PC-3 (cell line): Measurements from ENCODE around the gene HDAC9. TPM values are rescaled to one million over a fixed set of nuclear protein-coding genes. Genes with fewer than 3 reads are reported as not detected.

ENCODE experiments used
- ATAC-seq: fragments of 200-7000 bp; cut with Tn5 transposase; 2 replicates; pipeline ENCODE4 v1.9.1; 2020; ENCODE audit warnings: mild to moderate bottlenecking, moderate library complexity
- BruUV-seq: library from RNA; stranded (reverse); fragments of 400-500 nt; replicated peaks from 2 replicates; lab custom pipeline; 2021; lab: Mats Ljungman, UMichigan
- CTCF ChIA-PET: fragments of 300-600 bp; sonication (Branson Sonifier 250); formaldehyde crosslinking; loops from one replicate; lab custom pipeline; 2022; ENCODE audit warnings: antibody characterized with exemption; lab: Charles Lee
- POLR2A ChIA-PET: fragments of 300-600 bp; sonication (Branson Sonifier 250); formaldehyde crosslinking; loops from one replicate; lab custom pipeline; 2022; ENCODE audit warnings: antibody characterized with exemption; ENCODE audit not compliant: unreplicated experiment; lab: Charles Lee
- DNase-seq: peaks from one replicate; pipeline ENCODE4 v3.0.0-alpha.2; 2015
- H2AFZ ChIP-seq: fragments of 300-600 bp; sonication (generic); 2 replicates; pipeline ENCODE4 v1.6.0; 2016; ENCODE audit warnings: antibody characterized with exemption, low read length
- H3F3A ChIP-seq: fragments of 300-600 bp; sonication (generic); one replicate; pipeline ENCODE4 v1.6.0; 2017; ENCODE audit warnings: antibody characterized with exemption, low read length, control low read depth, mild to moderate bottlenecking; ENCODE audit not compliant: unreplicated experiment
- H3K27ac ChIP-seq: fragments of 300-600 bp; sonication (generic); 2 replicates; pipeline ENCODE4 v1.5.1; 2016; ENCODE audit warnings: mild to moderate bottlenecking, low read length
- H3K27me3 ChIP-seq: fragments of 300-600 bp; sonication (generic); 2 replicates; pipeline ENCODE4 v1.6.1; 2016; ENCODE audit warnings: low read length, mixed read lengths
- H3K36me3 ChIP-seq: fragments of 300-600 bp; sonication (generic); 2 replicates; pipeline ENCODE4 v1.6.1; 2016; ENCODE audit warnings: low read depth, mixed run types, low read length, mixed read lengths
- H3K4me1 ChIP-seq: fragments of 300-600 bp; sonication (generic); 2 replicates; pipeline ENCODE4 v1.5.1; 2016; ENCODE audit warnings: low read length; ENCODE audit not compliant: insufficient read depth
- H3K4me2 ChIP-seq: fragments of 300-600 bp; sonication (generic); 2 replicates; pipeline ENCODE4 v1.6.0; 2016; ENCODE audit warnings: low read length
- H3K4me3 ChIP-seq: fragments of 300-600 bp; sonication (generic); 2 replicates; pipeline ENCODE4 v1.5.1; 2016; ENCODE audit warnings: mild to moderate bottlenecking, low read length, mixed read lengths
- H3K79me2 ChIP-seq: fragments of 300-600 bp; sonication (generic); 2 replicates; pipeline ENCODE4 v1.6.1; 2017; ENCODE audit warnings: low read length, mixed read lengths
- H3K9ac ChIP-seq: fragments of 300-600 bp; sonication (generic); 2 replicates; pipeline ENCODE4 v1.6.0; 2016; ENCODE audit warnings: mild to moderate bottlenecking, low read length
- H3K9me2 ChIP-seq: fragments of 300-600 bp; sonication (generic); replicated peaks from 2 replicates; pipeline ENCODE4 v1.6.1; 2016; ENCODE audit warnings: mixed run types, low read length, mixed read lengths
- H3K9me3 ChIP-seq: fragments of 300-600 bp; sonication (generic); 2 replicates; pipeline ENCODE4 v1.6.1; 2016; ENCODE audit warnings: low read length, mixed read lengths
- H4K20me1 ChIP-seq: fragments of 300-600 bp; sonication (generic); 2 replicates; pipeline ENCODE4 v1.6.1; 2016; ENCODE audit warnings: low read length, mixed read lengths
- CTCF ChIP-seq: fragments of 300-600 bp; sonication (generic); conservative IDR thresholded peaks from 2 replicates; pipeline ENCODE4 v1.5.1; 2017; ENCODE audit warnings: antibody characterized with exemption, low read depth, mild to moderate bottlenecking, low read length
- EZH2 ChIP-seq: fragments of 300-600 bp; sonication (generic); IDR thresholded peaks from one replicate; pipeline ENCODE4 v1.6.1; 2017; ENCODE audit warnings: antibody characterized with exemption, mild to moderate bottlenecking, low read length; ENCODE audit not compliant: unreplicated experiment
- EZH2phosphoT487 ChIP-seq: fragments of 300-600 bp; sonication (generic); IDR thresholded peaks from 2 replicates; pipeline ENCODE4 v1.6.1; 2018; ENCODE audit warnings: mild to moderate bottlenecking, antibody characterized with exemption, low read length, borderline replicate concordance
- intact Hi-C: fragments of 100-400 bp; cut with micrococcal nuclease; formaldehyde crosslinking; loops from 2 replicates; pipeline ENCODE4 v1.9.0; 2023
- total RNA-seq: library from RNA; depleted of rRNA; stranded (reverse); fragments of >200 nt; gene quantifications from 2 replicates; pipeline ENCODE4 v1.2.3, GENCODE V29; 2014

Gene HDAC9
- total RNA-seq, 1 experiment from 2014 or later = 7.8 TPM

- intact Hi-C loops = no loop called here
- no peak overlapping the region for H3K4me3 ChIP-seq
- H3K4me1 ChIP-seq = no peaks in the 10 kb centered on the region
- H3F3A ChIP-seq = no peaks in the 10 kb centered on the region
- H3K27me3 ChIP-seq = no peaks in the 10 kb centered on the region
- no peaks in the 10 kb centered on the region for H3K79me2 ChIP-seq
- DNase-seq (no peak), ATAC-seq (no peak)
- no peak overlapping the region for H3K9ac ChIP-seq
- CTCF ChIA-PET = no interaction called here
- POLR2A ChIA-PET = no interaction called here
- BruUV-seq = no TSS peak
- H4K20me1 ChIP-seq = no peaks in the 10 kb centered on the region
- TF ChIP-seq EZH2 (no peak), EZH2phosphoT487 (no peak), CTCF (no peak)
- H3K9me3 ChIP-seq = no peaks in the 10 kb centered on the region
- H3K9me2 ChIP-seq = no peaks in the 10 kb centered on the region
- H2AFZ ChIP-seq = no peak overlapping the region
- H3K4me2 ChIP-seq = no peak overlapping the region
- H3K36me3 ChIP-seq = no peaks in the 10 kb centered on the region
- H3K27ac ChIP-seq = no peak overlapping the region
These were observed 417.6 kb downstream of the HDAC9 start for GRCh38 chr7:18913106-18913505.

- Histone ChIP-seq H4K20me1 (no peaks in the 10 kb centered on the region), H3K4me2 (no peak overlapping the region), H3K27ac (no peak overlapping the region), H3K9ac (no peak overlapping the region), H2AFZ (no peak overlapping the region), H3K9me2 (no peaks in the 10 kb centered on the region), H3K9me3 (no peaks in the 10 kb centered on the region), H3K36me3 (no peaks in the 10 kb centered on the region), H3K79me2 (no peaks in the 10 kb centered on the region), H3K4me1 (no peaks in the 10 kb centered on the region), H3K4me3 (no peak overlapping the region), H3F3A (no peaks in the 10 kb centered on the region), H3K27me3 (no peaks in the 10 kb centered on the region)
- ChIA-PET CTCF (no interaction called here), POLR2A (no interaction called here)
- no peak for TF ChIP-seq EZH2
- TF ChIP-seq EZH2phosphoT487 = no peak
- TF ChIP-seq CTCF = no peak
- intact Hi-C loops = no loop called here
- ATAC-seq (no peak), DNase-seq (no peak)
- BruUV-seq = no TSS peak
These were observed 421.3 kb downstream of the HDAC9 start for GRCh38 chr7:18916826-18917225.

GRCh38 chr7:18927134-18927533 lies 431.6 kb downstream of the HDAC9 start:
- no peaks in the 10 kb centered on the region for H3F3A ChIP-seq
- intact Hi-C loops = no loop called here
- no peaks in the 10 kb centered on the region for H3K9me2 ChIP-seq
- no peak overlapping the region for H3K4me3 ChIP-seq
- BruUV-seq = no TSS peak
- no peak for DNase-seq
- no peaks in the 10 kb centered on the region for H3K79me2 ChIP-seq
- ATAC-seq = no peak
- POLR2A ChIA-PET = no interaction called here
- H3K36me3 ChIP-seq = no peaks in the 10 kb centered on the region
- H3K4me2 ChIP-seq = no peak overlapping the region
- no peak overlapping the region for H3K9ac ChIP-seq
- no peaks in the 10 kb centered on the region for H3K9me3 ChIP-seq
- TF ChIP-seq EZH2 = no peak
- TF ChIP-seq CTCF = no peak
- TF ChIP-seq EZH2phosphoT487 = no peak
- H4K20me1 ChIP-seq = no peaks in the 10 kb centered on the region
- H3K27me3 ChIP-seq = no peaks in the 10 kb centered on the region
- no peaks in the 10 kb centered on the region for H3K4me1 ChIP-seq
- H2AFZ ChIP-seq = no peak overlapping the region
- no peak overlapping the region for H3K27ac ChIP-seq
- CTCF ChIA-PET = no interaction called here
